Measurements from ENCODE around the gene ATF6.

DNA sequence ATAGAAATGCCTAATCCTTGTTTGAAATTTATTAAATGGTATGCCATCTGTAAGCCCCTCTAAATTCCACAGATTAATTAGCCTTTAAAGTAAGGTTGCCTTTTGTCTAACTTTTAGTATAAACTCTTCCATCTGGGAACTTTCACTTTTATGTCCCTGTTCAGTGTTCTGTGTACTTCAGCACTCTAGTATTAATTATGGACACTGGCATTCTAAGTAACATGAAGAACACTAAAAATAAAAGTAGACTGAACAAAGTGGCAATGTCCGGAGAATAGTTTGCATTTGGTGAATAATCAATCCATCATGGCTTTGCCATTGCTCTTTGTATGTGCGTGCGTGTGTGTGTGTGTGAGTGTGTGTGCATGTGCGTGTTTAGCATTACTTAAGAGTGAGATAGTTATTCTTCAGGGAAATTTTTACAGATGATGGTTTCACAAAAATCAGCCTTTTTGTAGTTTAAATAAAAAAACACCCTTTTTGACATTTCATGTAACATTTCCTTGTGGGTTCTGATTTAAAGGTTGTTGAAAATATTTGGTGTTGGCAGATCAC is 51.1 kb downstream of the ATF6 start:
- TF ChIP-seq, protein P1, sequence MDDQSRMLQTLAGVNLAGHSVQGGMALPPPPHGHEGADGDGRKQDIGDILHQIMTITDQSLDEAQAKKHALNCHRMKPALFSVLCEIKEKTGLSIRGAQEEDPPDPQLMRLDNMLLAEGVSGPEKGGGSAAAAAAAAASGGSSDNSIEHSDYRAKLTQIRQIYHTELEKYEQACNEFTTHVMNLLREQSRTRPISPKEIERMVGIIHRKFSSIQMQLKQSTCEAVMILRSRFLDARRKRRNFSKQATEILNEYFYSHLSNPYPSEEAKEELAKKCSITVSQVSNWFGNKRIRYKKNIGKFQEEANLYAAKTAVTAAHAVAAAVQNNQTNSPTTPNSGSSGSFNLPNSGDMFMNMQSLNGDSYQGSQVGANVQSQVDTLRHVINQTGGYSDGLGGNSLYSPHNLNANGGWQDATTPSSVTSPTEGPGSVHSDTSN (IDR thresholded peaks at IDR 0.05): no peak
- TF ChIP-seq POLR2A (IDR thresholded peaks at IDR 0.05; ENCODE audit: low read length): no peak
- TF ChIP-seq CTCF (IDR thresholded peaks at IDR 0.05): no peak
- no peak for TF ChIP-seq RFX5 (IDR thresholded peaks at IDR 0.05)
- no peak for TF ChIP-seq ZSCAN20 (CRISPR knock-in tag; IDR thresholded peaks at IDR 0.05)
- no peak for TF ChIP-seq CEBPB (IDR thresholded peaks at IDR 0.05)
- no peak for TF ChIP-seq RAD21 (conservative IDR thresholded peaks at IDR 0.05 in 1 of 2, IDR thresholded peaks at IDR 0.05 in 1 of 2)
- TF ChIP-seq, protein P2, sequence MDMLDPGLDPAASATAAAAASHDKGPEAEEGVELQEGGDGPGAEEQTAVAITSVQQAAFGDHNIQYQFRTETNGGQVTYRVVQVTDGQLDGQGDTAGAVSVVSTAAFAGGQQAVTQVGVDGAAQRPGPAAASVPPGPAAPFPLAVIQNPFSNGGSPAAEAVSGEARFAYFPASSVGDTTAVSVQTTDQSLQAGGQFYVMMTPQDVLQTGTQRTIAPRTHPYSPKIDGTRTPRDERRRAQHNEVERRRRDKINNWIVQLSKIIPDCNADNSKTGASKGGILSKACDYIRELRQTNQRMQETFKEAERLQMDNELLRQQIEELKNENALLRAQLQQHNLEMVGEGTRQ (IDR thresholded peaks at IDR 0.05): no peak
- no peak for TF ChIP-seq SMC3 (IDR thresholded peaks at IDR 0.05)
- TF ChIP-seq MYC (IDR thresholded peaks at IDR 0.05; ENCODE audit: borderline replicate concordance, low read length): no peak
- no peak for TF ChIP-seq POLR2AphosphoS2 (conservative IDR thresholded peaks at IDR 0.05; ENCODE audit: low read length)
- no peak for TF ChIP-seq JUNB (IDR thresholded peaks at IDR 0.05)
- TF ChIP-seq ESRRA (IDR thresholded peaks at IDR 0.05; ENCODE audit: borderline replicate concordance, low read length): no peak
- TF ChIP-seq, protein P3, sequence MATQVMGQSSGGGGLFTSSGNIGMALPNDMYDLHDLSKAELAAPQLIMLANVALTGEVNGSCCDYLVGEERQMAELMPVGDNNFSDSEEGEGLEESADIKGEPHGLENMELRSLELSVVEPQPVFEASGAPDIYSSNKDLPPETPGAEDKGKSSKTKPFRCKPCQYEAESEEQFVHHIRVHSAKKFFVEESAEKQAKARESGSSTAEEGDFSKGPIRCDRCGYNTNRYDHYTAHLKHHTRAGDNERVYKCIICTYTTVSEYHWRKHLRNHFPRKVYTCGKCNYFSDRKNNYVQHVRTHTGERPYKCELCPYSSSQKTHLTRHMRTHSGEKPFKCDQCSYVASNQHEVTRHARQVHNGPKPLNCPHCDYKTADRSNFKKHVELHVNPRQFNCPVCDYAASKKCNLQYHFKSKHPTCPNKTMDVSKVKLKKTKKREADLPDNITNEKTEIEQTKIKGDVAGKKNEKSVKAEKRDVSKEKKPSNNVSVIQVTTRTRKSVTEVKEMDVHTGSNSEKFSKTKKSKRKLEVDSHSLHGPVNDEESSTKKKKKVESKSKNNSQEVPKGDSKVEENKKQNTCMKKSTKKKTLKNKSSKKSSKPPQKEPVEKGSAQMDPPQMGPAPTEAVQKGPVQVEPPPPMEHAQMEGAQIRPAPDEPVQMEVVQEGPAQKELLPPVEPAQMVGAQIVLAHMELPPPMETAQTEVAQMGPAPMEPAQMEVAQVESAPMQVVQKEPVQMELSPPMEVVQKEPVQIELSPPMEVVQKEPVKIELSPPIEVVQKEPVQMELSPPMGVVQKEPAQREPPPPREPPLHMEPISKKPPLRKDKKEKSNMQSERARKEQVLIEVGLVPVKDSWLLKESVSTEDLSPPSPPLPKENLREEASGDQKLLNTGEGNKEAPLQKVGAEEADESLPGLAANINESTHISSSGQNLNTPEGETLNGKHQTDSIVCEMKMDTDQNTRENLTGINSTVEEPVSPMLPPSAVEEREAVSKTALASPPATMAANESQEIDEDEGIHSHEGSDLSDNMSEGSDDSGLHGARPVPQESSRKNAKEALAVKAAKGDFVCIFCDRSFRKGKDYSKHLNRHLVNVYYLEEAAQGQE (IDR thresholded peaks at IDR 0.05): no peak
